ENCODE measurements around the gene COL17A1.

COL17A1 gene

GRCh38 chr10:104020020-104020419 lies 65.7 kb downstream of the COL17A1 start:
- no peak for DNase-seq (ENCODE audit: low read depth)
- no peak for TF ChIP-seq CTCF (IDR thresholded peaks at IDR 0.05; ENCODE audit: low read length, missing control alignments)
- no peak overlapping the region for H3K4me3 ChIP-seq (replicated peaks; ENCODE audit: low read depth, low read length)

- DNase-seq (ENCODE audit: low read depth): no peak
- no peak overlapping the region for H3K4me3 ChIP-seq (replicated peaks; ENCODE audit: low read depth, low read length)
- no peak for TF ChIP-seq CTCF (IDR thresholded peaks at IDR 0.05; ENCODE audit: low read length, missing control alignments)
Measured at GRCh38 chr10:104018471-104018870, 67.2 kb downstream of the COL17A1 start.

GRCh38 chr10:104016661-104017060 lies 69.0 kb downstream of the COL17A1 start:
- H3K4me3 ChIP-seq (replicated peaks; ENCODE audit: low read depth, low read length): no peak overlapping the region
- no peak for TF ChIP-seq CTCF (IDR thresholded peaks at IDR 0.05; ENCODE audit: low read length, missing control alignments)
- no peak for DNase-seq (ENCODE audit: low read depth)

- no peak for TF ChIP-seq CTCF (IDR thresholded peaks at IDR 0.05; ENCODE audit: low read length, missing control alignments)
- no peak for DNase-seq (ENCODE audit: low read depth)
- no peak overlapping the region for H3K4me3 ChIP-seq (replicated peaks; ENCODE audit: low read depth, low read length)
Measured at GRCh38 chr10:104014176-104014575, 71.5 kb downstream of the COL17A1 start.

GRCh38 chr10:104013489-104013888 lies 72.2 kb downstream of the COL17A1 start:
- no peak for DNase-seq (ENCODE audit: low read depth)
- H3K4me3 ChIP-seq (replicated peaks; ENCODE audit: low read depth, low read length): no peak overlapping the region
- TF ChIP-seq CTCF (IDR thresholded peaks at IDR 0.05; ENCODE audit: low read length, missing control alignments): no peak

- H3K4me3 ChIP-seq (replicated peaks; ENCODE audit: low read depth, low read length): no peak overlapping the region
- DNase-seq (ENCODE audit: low read depth): no peak
- no peak for TF ChIP-seq CTCF (IDR thresholded peaks at IDR 0.05; ENCODE audit: low read length, missing control alignments)
Measured at GRCh38 chr10:104011904-104012303, 73.8 kb downstream of the COL17A1 start.

- H3K4me3 ChIP-seq (replicated peaks; ENCODE audit: low read depth, low read length): no peak overlapping the region
- no peak for DNase-seq (ENCODE audit: low read depth)
- TF ChIP-seq CTCF (IDR thresholded peaks at IDR 0.05; ENCODE audit: low read length, missing control alignments): no peak
Measured at GRCh38 chr10:104005172-104005863, 80.4 kb downstream of the COL17A1 start.
